ENCODE data around the gene CCDC92B.

The CCDC92B gene

DNA sequence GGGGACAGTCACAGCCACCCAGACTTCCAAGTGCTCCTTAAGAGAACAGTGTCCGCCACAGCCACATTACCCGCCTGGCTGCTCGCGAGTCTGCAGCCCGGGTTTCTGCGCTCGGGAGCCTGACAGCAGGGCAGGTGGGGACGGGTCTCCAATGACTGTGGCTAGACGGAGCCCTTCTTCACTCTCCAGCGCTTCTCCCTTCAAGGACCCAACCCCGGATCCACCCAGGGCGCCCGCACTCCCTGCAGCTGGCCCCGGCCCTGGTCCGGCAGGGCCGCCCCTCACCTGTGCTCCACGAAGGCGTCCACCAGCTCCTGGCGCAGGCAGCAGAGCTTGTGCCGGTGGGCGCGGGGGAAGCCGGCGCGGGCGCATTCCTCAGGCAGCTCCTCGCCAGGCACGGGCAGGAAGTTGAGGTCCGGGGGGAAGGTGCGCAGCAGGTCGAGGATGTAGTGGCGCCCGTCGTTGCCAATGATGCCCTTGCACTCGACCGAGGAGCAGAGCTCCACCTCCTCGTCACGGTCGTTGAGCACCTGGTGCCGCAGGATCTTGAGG lies 51.8 kb downstream of the CCDC92B start:
- no peak for DNase-seq (ENCODE audit: low read depth)
- TF ChIP-seq, protein P1, sequence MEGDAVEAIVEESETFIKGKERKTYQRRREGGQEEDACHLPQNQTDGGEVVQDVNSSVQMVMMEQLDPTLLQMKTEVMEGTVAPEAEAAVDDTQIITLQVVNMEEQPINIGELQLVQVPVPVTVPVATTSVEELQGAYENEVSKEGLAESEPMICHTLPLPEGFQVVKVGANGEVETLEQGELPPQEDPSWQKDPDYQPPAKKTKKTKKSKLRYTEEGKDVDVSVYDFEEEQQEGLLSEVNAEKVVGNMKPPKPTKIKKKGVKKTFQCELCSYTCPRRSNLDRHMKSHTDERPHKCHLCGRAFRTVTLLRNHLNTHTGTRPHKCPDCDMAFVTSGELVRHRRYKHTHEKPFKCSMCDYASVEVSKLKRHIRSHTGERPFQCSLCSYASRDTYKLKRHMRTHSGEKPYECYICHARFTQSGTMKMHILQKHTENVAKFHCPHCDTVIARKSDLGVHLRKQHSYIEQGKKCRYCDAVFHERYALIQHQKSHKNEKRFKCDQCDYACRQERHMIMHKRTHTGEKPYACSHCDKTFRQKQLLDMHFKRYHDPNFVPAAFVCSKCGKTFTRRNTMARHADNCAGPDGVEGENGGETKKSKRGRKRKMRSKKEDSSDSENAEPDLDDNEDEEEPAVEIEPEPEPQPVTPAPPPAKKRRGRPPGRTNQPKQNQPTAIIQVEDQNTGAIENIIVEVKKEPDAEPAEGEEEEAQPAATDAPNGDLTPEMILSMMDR (IDR thresholded peaks at IDR 0.05; ENCODE audit: low read length, missing control alignments), result no peak

DNA sequence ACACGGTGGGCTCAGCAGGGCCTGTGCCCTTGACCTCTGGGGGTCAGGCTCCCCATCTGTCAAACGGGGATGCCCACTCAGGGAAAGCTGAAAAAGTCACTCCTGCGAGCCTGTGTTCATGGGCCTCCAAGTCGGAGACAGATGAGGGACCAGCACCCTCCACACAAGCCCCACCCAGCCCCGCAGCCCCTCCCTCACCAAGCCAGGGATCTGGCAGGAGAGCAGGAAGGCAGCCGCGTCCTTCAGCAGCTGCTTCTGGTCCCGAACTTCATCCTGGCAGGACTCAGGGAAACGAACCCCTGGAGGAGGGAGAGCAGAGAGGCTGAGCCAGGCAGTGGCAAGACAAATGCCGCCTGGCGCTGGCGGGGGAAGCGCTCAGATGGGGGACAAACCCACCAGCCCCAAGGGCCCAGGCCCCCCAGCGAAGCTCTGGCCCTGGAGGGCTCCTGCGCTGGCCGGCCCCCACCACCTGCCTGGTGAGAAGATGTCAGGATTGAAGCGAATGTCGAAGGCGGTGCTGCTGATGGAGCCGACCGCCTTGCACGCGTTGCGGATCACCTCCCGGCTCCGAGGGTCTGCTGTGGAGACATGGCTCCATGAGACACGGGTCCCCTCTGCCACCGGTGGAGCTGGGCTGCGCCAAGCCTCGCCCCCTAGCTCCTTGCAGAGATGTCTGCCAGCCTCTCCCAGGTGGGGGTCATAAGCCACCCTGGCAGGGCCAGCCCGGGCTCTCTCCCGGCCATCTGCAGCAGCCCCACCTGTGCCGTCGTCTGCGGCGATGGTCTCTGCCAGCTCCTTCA lies 53.3 kb downstream of the CCDC92B start:
- TF ChIP-seq, protein P1 (IDR thresholded peaks at IDR 0.05; ENCODE audit: low read length, missing control alignments), result no peak
- DNase-seq (ENCODE audit: low read depth), result no peak
- no peak overlapping the region for H3K4me3 ChIP-seq (replicated peaks; ENCODE audit: low read depth, low read length)

More for the DNA sequence above, 51.8 kb downstream of the CCDC92B start:
- no peak overlapping the region for H3K4me3 ChIP-seq (replicated peaks; ENCODE audit: low read depth, low read length)

DNA sequence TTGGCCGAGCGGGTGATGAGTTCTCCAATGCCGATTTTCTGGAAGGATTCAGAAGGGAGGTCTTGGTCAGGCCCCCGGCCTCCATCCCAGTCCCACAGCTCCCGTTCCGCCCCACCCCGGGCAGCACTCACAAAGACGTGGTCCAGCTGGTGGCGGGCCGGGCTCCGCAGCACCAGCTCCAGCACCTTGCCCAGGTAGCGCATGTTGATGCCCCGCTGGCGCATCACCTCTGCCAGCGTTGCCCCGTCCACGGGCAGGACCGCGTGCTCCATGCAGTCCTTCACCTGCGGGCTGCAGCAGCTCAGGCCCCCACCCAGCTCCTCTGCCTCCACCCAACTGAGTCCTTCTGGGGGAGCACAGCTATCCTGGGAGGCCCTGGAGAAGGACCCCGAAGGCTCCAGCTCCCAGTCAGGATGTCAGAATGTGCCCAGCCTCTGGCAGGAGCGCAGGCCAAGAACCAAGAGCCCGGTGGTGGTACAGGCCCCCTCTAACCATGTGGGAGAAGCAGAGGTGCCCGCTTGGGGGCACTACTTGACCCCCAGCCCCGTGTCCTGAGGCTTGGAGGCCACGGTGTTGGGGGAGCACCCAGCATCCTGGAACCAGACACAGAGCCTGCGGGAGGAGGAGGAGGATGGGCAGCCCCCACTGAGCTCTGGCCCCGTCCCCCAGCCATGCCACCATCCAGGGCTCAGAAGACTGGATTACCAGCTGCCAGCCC lies 54.0 kb downstream of the CCDC92B start:
- H3K4me3 ChIP-seq (replicated peaks; ENCODE audit: low read depth, low read length), result no peak overlapping the region
- TF ChIP-seq, protein P1 (IDR thresholded peaks at IDR 0.05; ENCODE audit: low read length, missing control alignments), result no peak
- no peak for DNase-seq (ENCODE audit: low read depth)

DNA sequence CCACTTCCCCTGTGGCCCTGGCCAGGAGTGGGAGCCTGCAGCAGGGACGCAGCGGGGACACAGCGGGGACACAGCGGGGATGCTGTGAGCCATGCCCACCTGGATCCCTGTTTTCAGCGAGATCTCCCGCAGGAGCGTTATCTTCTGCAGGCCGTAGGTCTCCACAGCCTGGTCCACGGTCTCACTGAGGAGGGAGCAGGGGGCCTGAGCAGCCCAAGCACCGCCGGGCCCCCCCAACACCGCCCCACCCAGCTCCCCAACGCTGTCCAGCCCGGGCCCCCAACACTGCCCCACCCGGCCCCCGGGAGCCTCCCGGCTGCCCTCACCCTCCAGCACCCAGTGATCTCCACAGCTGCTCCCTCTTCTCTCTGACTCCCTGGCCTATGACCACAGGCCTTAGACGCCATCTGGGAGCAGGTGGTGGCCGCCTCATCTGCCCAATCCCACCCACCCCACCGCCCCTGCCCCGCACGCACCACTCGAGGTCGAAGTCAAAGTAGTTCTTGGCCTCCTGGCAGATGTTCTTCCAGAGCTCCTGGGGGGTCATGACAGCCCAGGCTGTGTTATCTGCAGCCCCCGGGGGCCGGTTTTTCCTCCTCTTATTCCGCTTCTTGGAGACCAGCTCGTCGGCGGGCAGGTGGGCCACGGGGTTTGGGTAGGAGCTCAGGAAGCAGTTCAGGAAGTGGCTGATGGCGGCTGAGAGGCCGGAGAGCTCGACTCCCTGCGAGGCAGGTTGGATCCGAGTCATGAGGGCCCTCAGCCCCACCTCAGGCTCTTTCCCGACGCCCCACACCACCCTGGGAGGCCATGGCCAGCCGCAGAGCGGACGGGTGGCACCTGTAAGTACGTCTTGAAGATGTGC lies 54.8 kb downstream of the CCDC92B start:
- H3K4me3 ChIP-seq (replicated peaks; ENCODE audit: low read depth, low read length), result no peak overlapping the region
- no peak for DNase-seq (ENCODE audit: low read depth)
- TF ChIP-seq, protein P1 (IDR thresholded peaks at IDR 0.05; ENCODE audit: low read length, missing control alignments), result no peak

DNA sequence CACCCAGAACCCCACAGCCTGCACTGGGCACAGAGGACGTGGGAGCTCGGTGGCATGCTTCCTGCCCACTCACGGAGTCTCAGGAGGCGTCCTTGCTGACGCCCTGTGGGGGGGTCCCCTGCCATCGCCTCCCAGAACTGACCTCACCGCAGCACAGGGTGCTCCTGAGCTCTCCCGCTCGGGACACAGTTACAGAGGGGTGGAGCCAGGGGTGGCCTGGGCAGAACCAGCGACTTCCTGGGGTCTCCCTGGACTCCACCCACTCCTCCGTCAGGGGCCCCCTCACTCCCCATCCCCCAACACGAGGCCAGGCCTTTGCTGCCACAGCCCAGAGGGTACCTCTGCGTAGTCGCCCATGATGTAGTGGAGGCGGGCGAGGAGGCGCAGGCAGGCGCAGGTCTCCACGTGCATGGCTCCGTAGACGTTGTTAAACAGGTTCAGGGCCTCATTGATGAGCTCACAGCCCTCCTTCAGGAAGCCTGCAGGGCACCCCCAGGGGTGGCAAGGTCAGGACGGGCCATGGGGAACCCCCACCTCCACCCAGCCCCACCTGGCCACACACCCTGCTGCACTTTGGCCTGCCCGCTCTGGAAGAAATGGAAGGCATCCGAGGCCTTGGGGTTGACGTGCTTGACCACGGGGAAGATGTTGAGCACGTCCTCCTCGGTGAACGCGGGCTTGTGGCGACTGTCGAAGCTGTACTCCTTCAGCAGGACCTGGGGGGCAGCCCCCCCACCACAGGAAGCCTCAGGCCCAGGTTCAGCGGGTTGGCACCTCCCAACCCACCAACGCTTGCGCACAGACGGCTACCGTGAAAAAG lies 55.7 kb downstream of the CCDC92B start:
- TF ChIP-seq, protein P1 (IDR thresholded peaks at IDR 0.05; ENCODE audit: low read length, missing control alignments), result no peak
- no peak for DNase-seq (ENCODE audit: low read depth)
- no peak overlapping the region for H3K4me3 ChIP-seq (replicated peaks; ENCODE audit: low read depth, low read length)

DNA sequence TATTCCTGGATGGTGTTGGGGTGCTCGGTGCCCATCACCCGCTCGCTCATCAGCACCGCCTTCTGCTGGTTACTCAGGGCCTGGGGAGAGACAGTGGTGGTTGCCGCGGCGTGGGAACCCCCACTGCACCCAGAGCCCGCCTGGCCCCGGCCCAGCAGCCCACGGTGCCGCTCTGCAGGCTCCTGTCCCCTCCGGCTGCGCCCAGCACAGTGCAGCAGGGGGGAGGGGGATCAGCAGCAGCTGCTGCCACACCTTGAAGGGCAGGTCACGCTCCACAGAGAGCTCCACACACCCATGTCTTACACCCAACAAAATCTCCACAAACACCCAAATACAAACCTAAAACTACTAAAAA lies 56.7 kb downstream of the CCDC92B start:
- no peak for DNase-seq (ENCODE audit: low read depth)

More for the DNA sequence above, 56.7 kb downstream of the CCDC92B start:
- TF ChIP-seq, protein P1 (IDR thresholded peaks at IDR 0.05; ENCODE audit: low read length, missing control alignments), result no peak
- H3K4me3 ChIP-seq (replicated peaks; ENCODE audit: low read depth, low read length), result no peak overlapping the region
